Activated CD4-positive, alpha-beta T cell treated with anti-CD3 and anti-CD28 coated beads, Interleukin-2, amount 50 U/mL, for 1 hour (primary cell): Measurements from ENCODE around the gene ATG4A.
A peak's percentile ranks its signal among the peaks of the same experiment; 100 is the strongest.

ENCODE experiments used
- DNase-seq: peaks from one replicate; pipeline ENCODE4 v3.0.0-alpha.2; 2020

The ATG4A gene

GRCh38 chrX:108091264-108091877 lies at the start of gene ATG4A, which contains the start of gene PSMD10:
Gene ATG4A (plus strand): TSS chrX:108091778. CDS start chrX:108091827, 49 bp downstream.
Gene PSMD10 (minus strand): TSS chrX:108091542. CDS start chrX:108091520, 22 bp downstream.
- peak; percentile 85 for DNase-seq

- DNase-seq, result no peak
Observed at GRCh38 chrX:108044554-108045256, 46.9 kb upstream of the ATG4A start, which contains the start of gene VSIG1. Gene VSIG1 (plus strand): TSS chrX:108045065. CDS start chrX:108045131, 66 bp downstream.

- no peak for DNase-seq
Observed at GRCh38 chrX:108049649-108050048, 41.9 kb upstream of the ATG4A start.

GRCh38 chrX:108053218-108053617 lies 38.4 kb upstream of the ATG4A start:
- DNase-seq, result no peak

- DNase-seq, result no peak
Observed at GRCh38 chrX:108055546-108055945, 36.0 kb upstream of the ATG4A start.

GRCh38 chrX:108059801-108060200 lies 31.8 kb upstream of the ATG4A start:
- DNase-seq, result no peak

- DNase-seq, result no peak
Observed at GRCh38 chrX:108064001-108064400, 27.6 kb upstream of the ATG4A start.

- DNase-seq, result no peak
Observed at GRCh38 chrX:108064613-108065012, 27.0 kb upstream of the ATG4A start.

- no peak for DNase-seq
Observed at GRCh38 chrX:108068121-108068520, 23.5 kb upstream of the ATG4A start.

- no peak for DNase-seq
Observed at GRCh38 chrX:108070891-108071290, 20.7 kb upstream of the ATG4A start.

GRCh38 chrX:108071578-108071977 lies 20.0 kb upstream of the ATG4A start:
- DNase-seq, result no peak

- DNase-seq, result no peak
Observed at GRCh38 chrX:108072746-108073145, 18.8 kb upstream of the ATG4A start.

GRCh38 chrX:108081110-108081509 lies 10.5 kb upstream of the ATG4A start:
- DNase-seq, result no peak

GRCh38 chrX:108087792-108088191 lies 3.8 kb upstream of the ATG4A start:
- DNase-seq, result no peak

GRCh38 chrX:108088511-108088910 lies 3.1 kb upstream of the ATG4A start:
- no peak for DNase-seq

GRCh38 chrX:108090491-108091263 lies 901 bp upstream of the ATG4A start:
- DNase-seq, result no peak

- DNase-seq, result peak; percentile 8
Observed at GRCh38 chrX:108091878-108092291, 307 bp downstream of the ATG4A start.

GRCh38 chrX:108097380-108097779 lies 5.8 kb downstream of the ATG4A start:
- DNase-seq, result no peak

GRCh38 chrX:108105473-108105872 lies 13.9 kb downstream of the ATG4A start:
- DNase-seq, result no peak

GRCh38 chrX:108114541-108114940 lies 23.0 kb downstream of the ATG4A start:
- no peak for DNase-seq

- DNase-seq, result no peak
Observed at GRCh38 chrX:108117988-108118387, 26.4 kb downstream of the ATG4A start.

GRCh38 chrX:108121291-108121690 lies 29.7 kb downstream of the ATG4A start:
- no peak for DNase-seq

- DNase-seq, result no peak
Observed at GRCh38 chrX:108122748-108123147, 31.2 kb downstream of the ATG4A start.
